Transverse colon (tissue), 4 donors: Measurements from ENCODE around the gene CHIC2. TPM values are rescaled to one million over a fixed set of nuclear protein-coding genes. Genes with fewer than 3 reads are reported as not detected.
A peak's percentile ranks its signal among the peaks of the same experiment; 100 is the strongest.

Experiments used
- DNase-seq: peaks from one replicate; pipeline ENCODE4 v3.0.0-alpha.2; 2019
- H3K27ac ChIP-seq, 4 donors: fragments of 200-600 bp; sonication (generic); 2 replicates each; pipeline ENCODE4 v1.5.1; 2016 to 2018; ENCODE audit warnings: inconsistent platforms in 4 of 4
- H3K27me3 ChIP-seq: fragments of 200-600 bp; sonication (generic); 2 replicates; pipeline ENCODE4 v1.5.1; 2017; ENCODE audit warnings: inconsistent platforms
- H3K36me3 ChIP-seq, 4 donors: fragments of 200-600 bp; sonication (generic); 2 replicates each; pipeline ENCODE4 v1.5.1; 2017 to 2019; ENCODE audit warnings: inconsistent platforms in 4 of 4
- H3K4me1 ChIP-seq, 4 donors: fragments of 200-600 bp; sonication (generic); 2 replicates each; pipeline ENCODE4 v1.5.1; 2017 to 2020; ENCODE audit warnings: inconsistent platforms in 4 of 4
- H3K4me3 ChIP-seq, 4 donors: fragments of 200-600 bp; sonication (generic); 1 replicate in 1 of 4; 2 replicates in 3 of 4; pipeline versions ENCODE4 v1.5.1 to v1.6.1; 2017 to 2019; ENCODE audit warnings: inconsistent platforms in 4 of 4
- H3K9me3 ChIP-seq, 2 donors: fragments of 200-600 bp; sonication (generic); 2 replicates each; pipeline ENCODE4 v1.5.1; 2017 to 2019; ENCODE audit warnings: inconsistent platforms in 2 of 2
- EP300 ChIP-seq: sonication (generic); formaldehyde crosslinking; IDR thresholded peaks from one replicate; pipeline ENCODE4 v1.6.1; 2017; ENCODE audit warnings: antibody characterized with exemption, low read depth
- POLR2A ChIP-seq: fragments of 450-650 bp; IDR thresholded peaks from one replicate; pipeline ENCODE4 v1.6.1; 2016; ENCODE audit warnings: antibody characterized with exemption, mild to moderate bottlenecking, moderate library complexity
- POLR2AphosphoS5 ChIP-seq, 3 donors: sonication (generic); formaldehyde crosslinking; IDR thresholded peaks; one replicate each; pipeline ENCODE4 v1.6.1; 2016; ENCODE audit warnings: antibody characterized with exemption in 3 of 3
- WGBS, 2 donors: methylation state at CpG; one replicate each; pipeline ENCODE4 v1.1.5; 2018; ENCODE audit warnings: low coverage in 1 of 2; 5-methylcytosine and 5-hydroxymethylcytosine counted together
- in situ Hi-C, 4 donors: fragments of 200-750 bp; cut with MboI; loops; one replicate each; pipeline versions ENCODE4 v1.15.0 to v1.15.1; 2017; ENCODE audit warnings: low sequenced_read_pairs in 3 of 4, low pct_ligation_motif_present in 1 of 4, low pct_unique_long_range_greater_than_20kb in 1 of 4
- intact Hi-C: fragments of 100-400 bp; cut with DNase I; formaldehyde crosslinking; loops from one replicate; pipeline ENCODE4 v1.15.1; 2023; ENCODE audit warnings: low total_unique reads
- total RNA-seq, 4 donors: library from RNA; depleted of rRNA; stranded (reverse); fragments of >200 nt; gene quantifications; one replicate each; pipeline ENCODE4 v1.1.0, GENCODE V29; 2016
- TF ChIP-seq, protein P1 (sequence below), 5 experiments: fragments of 200-600 bp in 3 of 5; fragments of 450-650 bp in 2 of 5; sonication (generic) in 3 of 5; IDR thresholded peaks; 1 replicate in 2 of 5; 2 replicates in 3 of 5; pipeline ENCODE4 v1.5.1; 2016 to 2017; ENCODE audit warnings: antibody characterized with exemption in 5 of 5, inconsistent platforms in 3 of 5, mild to moderate bottlenecking in 2 of 5, moderate library complexity in 1 of 5

The CHIC2 gene
- total RNA-seq, 4 donors from 2014 or later = 36.2 to 106 (median 52.0) TPM

DNA sequence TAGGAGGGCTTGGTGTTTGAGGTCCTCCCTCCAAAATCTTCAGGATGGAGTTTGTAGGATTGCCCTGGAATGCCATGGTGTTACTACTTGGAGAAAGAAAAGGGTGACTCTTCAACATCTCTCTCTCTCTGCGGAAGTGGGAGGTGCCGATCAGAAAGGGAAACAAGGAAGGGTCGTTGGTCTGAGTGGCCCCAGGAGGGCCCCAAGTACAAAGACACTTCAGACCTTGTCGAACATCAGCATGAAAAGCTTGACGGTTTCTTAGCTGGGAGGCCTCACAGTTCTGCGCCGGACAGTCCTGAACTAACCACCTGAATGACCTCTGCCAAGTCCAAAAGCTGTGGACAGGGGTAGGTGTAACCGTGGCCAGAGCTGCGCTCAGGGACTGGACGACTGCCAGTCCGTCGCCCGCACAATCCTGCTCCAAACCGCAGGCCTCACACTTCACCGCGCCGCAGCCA lies 34.9 kb upstream of the CHIC2 start:
- in situ Hi-C loops = no loop called here
- TF ChIP-seq POLR2A = no peak
- no peak for TF ChIP-seq EP300
- TF ChIP-seq, protein P1, sequence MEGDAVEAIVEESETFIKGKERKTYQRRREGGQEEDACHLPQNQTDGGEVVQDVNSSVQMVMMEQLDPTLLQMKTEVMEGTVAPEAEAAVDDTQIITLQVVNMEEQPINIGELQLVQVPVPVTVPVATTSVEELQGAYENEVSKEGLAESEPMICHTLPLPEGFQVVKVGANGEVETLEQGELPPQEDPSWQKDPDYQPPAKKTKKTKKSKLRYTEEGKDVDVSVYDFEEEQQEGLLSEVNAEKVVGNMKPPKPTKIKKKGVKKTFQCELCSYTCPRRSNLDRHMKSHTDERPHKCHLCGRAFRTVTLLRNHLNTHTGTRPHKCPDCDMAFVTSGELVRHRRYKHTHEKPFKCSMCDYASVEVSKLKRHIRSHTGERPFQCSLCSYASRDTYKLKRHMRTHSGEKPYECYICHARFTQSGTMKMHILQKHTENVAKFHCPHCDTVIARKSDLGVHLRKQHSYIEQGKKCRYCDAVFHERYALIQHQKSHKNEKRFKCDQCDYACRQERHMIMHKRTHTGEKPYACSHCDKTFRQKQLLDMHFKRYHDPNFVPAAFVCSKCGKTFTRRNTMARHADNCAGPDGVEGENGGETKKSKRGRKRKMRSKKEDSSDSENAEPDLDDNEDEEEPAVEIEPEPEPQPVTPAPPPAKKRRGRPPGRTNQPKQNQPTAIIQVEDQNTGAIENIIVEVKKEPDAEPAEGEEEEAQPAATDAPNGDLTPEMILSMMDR (IDR thresholded peaks at IDR 0.05) = no peak
- TF ChIP-seq POLR2AphosphoS5 (IDR thresholded peaks at IDR 0.05) = no peak
- 6% methylated on average over 17 of the region's 17 CpGs; no CpG with 5 or more reads in 1 of the 2 donors for WGBS, 2 donors
- Histone ChIP-seq H3K36me3 (no peaks in the 10 kb centered on the region), H3K27ac (no peak overlapping the region), H3K4me3 (peak overlapping the region in 2 of 4 donors; percentile 4 to 37), H3K4me1 (peaks cover 0 to 32% (median 19%) of the 10 kb centered on the region in 4 donors), H3K27me3 (peaks cover 100% of the 10 kb centered on the region), H3K9me3 (no peaks in the 10 kb centered on the region)
- intact Hi-C loops = no loop called here
- no peak for DNase-seq

DNA sequence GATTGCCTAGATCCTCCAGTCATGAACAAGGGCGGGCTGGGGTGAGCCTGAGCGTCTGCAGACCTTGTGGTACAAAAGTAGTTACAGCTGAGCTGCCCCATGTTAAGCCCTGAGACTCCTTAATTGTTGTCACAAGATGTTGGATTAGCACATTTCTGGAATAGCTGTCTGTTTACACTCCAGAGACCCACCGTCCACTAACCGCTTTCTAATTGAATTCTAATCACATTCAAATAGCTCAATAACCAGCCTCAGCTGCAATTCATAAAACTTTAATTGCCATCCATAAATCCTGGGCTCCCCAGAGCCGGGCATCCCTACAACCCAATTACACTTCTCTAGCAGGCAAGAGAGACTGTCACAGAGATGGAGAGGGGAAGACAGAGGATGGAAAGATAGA lies 34.0 kb upstream of the CHIC2 start:
- intact Hi-C loops = no loop called here
- WGBS, 2 donors = 26 to 29% methylated on average over 5 of the region's 5 CpGs
- in situ Hi-C loops = no loop called here

DNA sequence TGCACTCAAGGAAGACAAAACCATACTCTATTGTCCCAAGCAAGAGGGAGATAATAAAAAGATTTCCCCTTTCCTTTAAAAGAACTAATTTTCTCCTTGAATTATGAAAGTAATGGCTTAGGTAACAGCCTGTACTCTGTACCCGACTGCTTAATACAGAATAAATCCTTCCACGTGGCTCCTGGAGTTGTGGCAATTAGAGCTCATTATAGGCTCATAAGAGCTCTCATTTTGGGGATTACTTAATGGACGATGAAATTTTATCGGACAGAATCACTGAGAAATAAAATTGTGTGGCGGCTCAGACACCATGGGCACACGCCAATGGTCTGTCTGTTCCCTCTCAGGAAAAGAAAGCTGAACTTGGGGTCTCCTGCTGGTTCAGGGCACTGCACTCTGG lies 32.7 kb upstream of the CHIC2 start:
- in situ Hi-C loops = no loop called here
- H3K4me3 ChIP-seq = no peak overlapping the region
- no peaks in the 10 kb centered on the region for H3K36me3 ChIP-seq
- DNase-seq = no peak
- intact Hi-C loops = no loop called here
- peaks cover 0 to 39% (median 24%) of the 10 kb centered on the region in 4 donors for H3K4me1 ChIP-seq
- H3K27ac ChIP-seq = no peak overlapping the region
- WGBS, 2 donors = 47 to 51% methylated on average over 4 to 6 of the region's 6 CpGs
- H3K27me3 ChIP-seq = peaks cover 100% of the 10 kb centered on the region
- TF ChIP-seq, protein P1 (IDR thresholded peaks at IDR 0.05) = no peak
- TF ChIP-seq POLR2AphosphoS5 (IDR thresholded peaks at IDR 0.05) = no peak
- no peak for TF ChIP-seq POLR2A
- TF ChIP-seq EP300 = no peak
- H3K9me3 ChIP-seq = no peaks in the 10 kb centered on the region

More for the DNA sequence above, 34.0 kb upstream of the CHIC2 start:
- TF ChIP-seq EP300 = no peak
- TF ChIP-seq, protein P1 (IDR thresholded peaks at IDR 0.05) = no peak
- no peak for TF ChIP-seq POLR2AphosphoS5 (IDR thresholded peaks at IDR 0.05)
- no peak for TF ChIP-seq POLR2A
- no peaks in the 10 kb centered on the region for H3K9me3 ChIP-seq
- H3K4me3 ChIP-seq = no peak overlapping the region
- DNase-seq = no peak
- H3K36me3 ChIP-seq = no peaks in the 10 kb centered on the region
- peaks cover 0 to 31% (median 19%) of the 10 kb centered on the region in 4 donors for H3K4me1 ChIP-seq
- peaks cover 100% of the 10 kb centered on the region for H3K27me3 ChIP-seq
- H3K27ac ChIP-seq = no peak overlapping the region

DNA sequence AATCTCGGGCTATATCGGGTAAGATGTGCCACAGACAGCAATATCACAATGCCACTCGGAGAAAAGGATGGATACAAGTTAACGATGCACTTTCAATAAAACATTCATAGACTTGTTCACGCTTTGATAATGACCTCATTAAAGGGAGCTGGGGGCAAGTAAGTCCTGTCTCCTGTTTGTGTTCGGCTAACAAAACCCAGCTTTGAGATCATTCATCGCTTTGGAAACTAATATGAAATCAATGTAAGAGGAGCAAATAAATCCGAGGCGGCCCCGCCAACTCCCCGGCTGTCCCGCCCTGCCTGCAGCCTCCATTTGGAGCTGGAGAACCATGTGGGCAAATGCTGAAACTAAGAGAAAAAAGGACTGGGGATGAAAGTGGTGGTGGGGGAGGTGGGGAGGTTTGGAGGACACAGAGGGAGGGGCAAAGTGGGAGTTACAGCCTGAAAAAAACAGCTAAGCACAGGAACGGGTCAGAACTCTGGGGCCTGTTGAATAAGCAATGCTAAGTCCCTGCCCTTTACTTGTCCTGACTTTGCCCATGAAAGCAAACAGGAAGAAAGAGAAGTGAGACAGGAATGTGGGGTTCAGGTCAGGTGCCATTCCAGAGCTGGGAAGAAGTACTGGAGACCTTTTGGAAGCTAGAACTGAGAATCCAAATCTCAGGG lies 32.0 kb upstream of the CHIC2 start:
- TF ChIP-seq EP300 = no peak
- TF ChIP-seq, protein P1 (IDR thresholded peaks at IDR 0.05) = no peak
- in situ Hi-C loops = no loop called here

More for the DNA sequence above, 32.0 kb upstream of the CHIC2 start:
- Histone ChIP-seq H3K27ac (no peak overlapping the region), H3K9me3 (no peaks in the 10 kb centered on the region), H3K4me3 (no peak overlapping the region), H3K27me3 (peaks cover 100% of the 10 kb centered on the region), H3K36me3 (no peaks in the 10 kb centered on the region), H3K4me1 (peaks cover 0 to 46% (median 30%) of the 10 kb centered on the region in 4 donors)
- intact Hi-C loops = no loop called here
- 11 to 35% methylated on average over 5 to 13 of the region's 13 CpGs for WGBS, 2 donors
- DNase-seq = no peak
